Stomach smooth muscle (tissue), 2 donors: ENCODE data around the gene CERK.

ENCODE experiments used
- H3K27ac ChIP-seq: one replicate; pipeline ENCODE4 v1.7.0; 2013; ENCODE audit warnings: mild to moderate bottlenecking, low read length, inconsistent platforms
- H3K27me3 ChIP-seq, 2 donors: one replicate each; pipeline ENCODE4 v1.7.0; 2013; ENCODE audit warnings: low read length in 2 of 2; ENCODE audit not compliant: insufficient read depth in 2 of 2, control insufficient read depth in 1 of 2
- H3K36me3 ChIP-seq, 2 donors: one replicate each; pipeline ENCODE4 v1.7.0; 2013; ENCODE audit warnings: low read length in 2 of 2; ENCODE audit not compliant: control insufficient read depth in 2 of 2, insufficient read depth in 2 of 2
- H3K4me1 ChIP-seq: one replicate; pipeline ENCODE4 v1.7.0; 2013; ENCODE audit warnings: low read length; ENCODE audit not compliant: control insufficient read depth, insufficient read depth
- H3K4me3 ChIP-seq, 2 donors: one replicate each; pipeline ENCODE4 v1.7.0; 2013; ENCODE audit warnings: low read length in 2 of 2
- H3K9ac ChIP-seq, 2 donors: one replicate each; pipeline ENCODE4 v1.7.0; 2013; ENCODE audit warnings: low read length in 2 of 2, mild to moderate bottlenecking in 1 of 2
- H3K9me3 ChIP-seq, 2 donors: one replicate each; pipeline ENCODE4 v1.7.0; 2013; ENCODE audit warnings: low read length in 2 of 2; ENCODE audit not compliant: control insufficient read depth in 2 of 2
- donor health status: healthy.
- donor health status: Pancreatic carcinoma.

The CERK gene

GRCh38 chr22:46686221-46687047, 51.6 kb downstream of the CERK start:
- Histone ChIP-seq H3K4me3 (no peak overlapping the region), H3K9ac (no peak overlapping the region), H3K36me3 (peaks cover 24 to 31% of the 10 kb centered on the region in 2 donors), H3K27ac (peak overlapping the region; percentile 12), H3K4me1 (peaks cover 2% of the 10 kb centered on the region), H3K27me3 (no peaks in the 10 kb centered on the region), H3K9me3 (no peaks in the 10 kb centered on the region)

DNA sequence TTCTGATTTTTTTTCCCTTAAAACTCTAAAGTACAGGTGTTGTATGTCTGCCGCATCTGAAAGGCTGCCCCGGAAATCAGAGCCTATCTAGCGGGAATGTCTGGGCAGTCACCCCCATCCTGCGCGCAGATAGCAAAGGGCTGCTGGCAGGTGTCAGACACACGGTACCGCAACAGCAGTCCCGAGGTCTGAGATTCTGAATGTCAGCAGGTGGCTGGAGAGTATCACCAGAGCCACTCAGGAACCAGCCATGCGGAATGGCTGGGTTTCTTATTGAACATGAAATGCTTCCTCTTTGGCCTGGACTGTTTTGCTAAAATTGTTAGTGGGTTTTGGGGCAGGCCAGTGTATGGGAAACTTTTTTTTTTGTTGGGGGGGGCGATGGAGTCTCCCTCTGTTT, 53.3 kb downstream of the CERK start:
- H3K9me3 ChIP-seq = no peaks in the 10 kb centered on the region
- H3K9ac ChIP-seq = no peak overlapping the region
- H3K36me3 ChIP-seq = peaks cover 16 to 18% of the 10 kb centered on the region in 2 donors
- H3K4me3 ChIP-seq = no peak overlapping the region
- H3K27me3 ChIP-seq = no peaks in the 10 kb centered on the region
- H3K27ac ChIP-seq = no peak overlapping the region
- H3K4me1 ChIP-seq = peaks cover 8% of the 10 kb centered on the region

DNA sequence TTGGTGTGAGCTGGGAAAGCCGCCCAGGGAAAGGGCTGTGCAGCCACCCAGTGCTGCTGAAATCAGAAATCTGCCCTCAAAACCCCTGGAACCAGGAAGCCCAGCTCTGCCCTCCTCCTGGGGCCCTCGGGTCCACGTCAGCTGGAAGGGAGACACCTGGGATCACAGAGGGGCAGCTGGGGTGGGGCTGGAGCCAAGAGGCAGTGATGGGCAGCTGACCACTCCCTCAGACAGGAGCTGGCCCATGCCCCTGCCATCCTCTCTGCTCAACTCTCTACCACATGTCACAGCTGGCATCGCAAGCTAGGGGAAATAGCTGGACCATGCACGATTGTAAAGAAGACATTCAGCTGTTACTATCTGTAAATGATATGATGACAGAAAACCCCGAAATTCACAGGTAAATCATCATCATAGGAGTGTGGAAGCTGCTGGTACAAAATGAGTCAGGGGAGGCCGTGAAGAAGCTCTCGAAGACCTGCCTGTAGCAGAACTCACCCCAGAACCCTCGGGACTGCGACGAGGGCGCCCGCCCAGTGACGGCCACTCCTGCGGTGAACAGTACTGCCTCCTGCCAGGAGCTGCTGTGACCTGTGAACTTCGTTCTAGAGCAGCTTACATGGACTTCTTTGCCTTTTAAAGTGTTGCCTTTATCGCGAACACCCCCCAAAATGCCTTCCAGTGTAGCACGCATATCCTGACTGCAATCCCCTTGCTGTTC, 55.9 kb downstream of the CERK start:
- no peak overlapping the region for H3K4me3 ChIP-seq
- H3K36me3 ChIP-seq = peaks cover 9 to 14% of the 10 kb centered on the region in 2 donors
- H3K9ac ChIP-seq = no peak overlapping the region
- no peaks in the 10 kb centered on the region for H3K27me3 ChIP-seq
- H3K9me3 ChIP-seq = no peaks in the 10 kb centered on the region
- peaks cover 13% of the 10 kb centered on the region for H3K4me1 ChIP-seq
- no peak overlapping the region for H3K27ac ChIP-seq

- Histone ChIP-seq H3K27ac (no peak overlapping the region), H3K9me3 (no peaks in the 10 kb centered on the region), H3K4me3 (no peak overlapping the region), H3K4me1 (peaks cover 11% of the 10 kb centered on the region), H3K27me3 (no peaks in the 10 kb centered on the region), H3K9ac (no peak overlapping the region), H3K36me3 (peaks cover 6 to 8% of the 10 kb centered on the region in 2 donors)
Observed at GRCh38 chr22:46681010-46681409, 57.0 kb downstream of the CERK start.

DNA sequence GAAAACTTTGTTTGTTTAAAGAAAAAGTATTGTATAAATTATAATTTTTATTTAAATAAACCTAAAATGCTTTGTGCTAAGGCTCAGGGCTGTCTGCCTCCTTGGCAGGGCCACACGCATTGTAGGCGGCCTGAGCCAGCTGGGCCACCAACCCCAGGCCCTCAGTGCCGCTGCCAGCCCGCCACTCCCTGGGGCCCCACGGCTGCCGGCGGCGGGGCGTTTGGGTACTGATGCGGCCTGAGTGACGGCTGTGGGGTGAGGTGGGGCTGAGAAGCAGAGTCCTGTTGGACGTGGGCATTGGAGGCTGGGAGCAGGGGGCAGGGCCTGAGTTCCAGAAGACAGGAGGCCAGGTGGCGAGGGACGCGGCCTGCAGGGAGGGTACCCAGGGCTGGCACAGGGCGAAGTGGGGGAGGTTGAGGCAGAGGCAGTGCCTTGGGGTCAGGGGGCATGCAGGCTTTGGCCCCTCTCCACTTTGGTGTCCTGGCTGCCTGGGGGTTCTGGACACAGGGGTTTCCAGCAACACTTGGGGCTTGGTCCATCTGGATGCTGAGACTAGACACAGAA, 58.3 kb downstream of the CERK start:
- H3K4me1 ChIP-seq = peaks cover 11% of the 10 kb centered on the region
- peaks cover 0 to 7% of the 10 kb centered on the region in 2 donors for H3K36me3 ChIP-seq
- H3K4me3 ChIP-seq = no peak overlapping the region

GRCh38 chr22:46678785-46679700, 59.0 kb downstream of the CERK start:
- H3K27me3 ChIP-seq = no peaks in the 10 kb centered on the region
- no peak overlapping the region for H3K27ac ChIP-seq
- no peak overlapping the region for H3K9ac ChIP-seq
- no peak overlapping the region for H3K4me3 ChIP-seq
- no peaks in the 10 kb centered on the region for H3K9me3 ChIP-seq
- peaks cover 0 to 5% of the 10 kb centered on the region in 2 donors for H3K36me3 ChIP-seq
- H3K4me1 ChIP-seq = peaks cover 11% of the 10 kb centered on the region

More for the DNA sequence above, 58.3 kb downstream of the CERK start:
- Histone ChIP-seq H3K27ac (no peak overlapping the region), H3K27me3 (no peaks in the 10 kb centered on the region), H3K9ac (no peak overlapping the region), H3K9me3 (no peaks in the 10 kb centered on the region)

DNA sequence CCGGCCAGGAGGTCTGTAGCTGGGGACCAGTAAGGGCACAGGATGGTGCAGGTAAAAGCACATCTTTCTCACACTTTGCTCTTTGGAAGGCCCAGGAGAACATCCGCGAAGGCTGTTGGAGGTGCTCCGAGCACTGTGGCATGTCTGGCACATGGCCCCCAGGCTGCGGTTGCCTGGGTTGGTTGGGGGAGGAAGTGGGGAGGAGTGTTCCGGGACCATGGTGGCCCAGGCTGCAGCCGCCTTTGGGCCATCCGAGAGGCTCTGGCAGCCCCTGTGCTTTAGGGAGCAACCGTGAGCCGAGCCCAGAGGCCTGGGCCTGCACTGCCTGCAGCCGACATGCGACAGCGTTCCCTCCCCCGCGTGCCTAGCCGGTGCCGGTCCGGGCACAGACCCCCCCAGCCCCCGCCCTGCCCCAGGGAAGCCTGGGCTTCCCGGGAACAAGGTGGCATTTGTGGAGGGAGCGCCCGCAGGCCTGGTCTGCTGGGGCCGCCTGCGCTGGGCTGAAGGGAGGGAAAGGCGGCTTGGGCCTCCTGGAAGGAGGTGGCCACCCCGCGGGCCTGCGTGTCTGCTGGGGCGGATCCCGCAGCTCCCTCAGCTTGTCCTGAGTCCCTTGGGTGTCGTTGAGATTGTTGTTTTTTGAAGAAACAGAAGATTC, 59.9 kb downstream of the CERK start:
- Histone ChIP-seq H3K27ac (no peak overlapping the region), H3K9me3 (no peaks in the 10 kb centered on the region), H3K36me3 (peaks cover 0 to 5% of the 10 kb centered on the region in 2 donors), H3K4me3 (no peak overlapping the region), H3K4me1 (peaks cover 11% of the 10 kb centered on the region), H3K27me3 (no peaks in the 10 kb centered on the region), H3K9ac (no peak overlapping the region)

DNA sequence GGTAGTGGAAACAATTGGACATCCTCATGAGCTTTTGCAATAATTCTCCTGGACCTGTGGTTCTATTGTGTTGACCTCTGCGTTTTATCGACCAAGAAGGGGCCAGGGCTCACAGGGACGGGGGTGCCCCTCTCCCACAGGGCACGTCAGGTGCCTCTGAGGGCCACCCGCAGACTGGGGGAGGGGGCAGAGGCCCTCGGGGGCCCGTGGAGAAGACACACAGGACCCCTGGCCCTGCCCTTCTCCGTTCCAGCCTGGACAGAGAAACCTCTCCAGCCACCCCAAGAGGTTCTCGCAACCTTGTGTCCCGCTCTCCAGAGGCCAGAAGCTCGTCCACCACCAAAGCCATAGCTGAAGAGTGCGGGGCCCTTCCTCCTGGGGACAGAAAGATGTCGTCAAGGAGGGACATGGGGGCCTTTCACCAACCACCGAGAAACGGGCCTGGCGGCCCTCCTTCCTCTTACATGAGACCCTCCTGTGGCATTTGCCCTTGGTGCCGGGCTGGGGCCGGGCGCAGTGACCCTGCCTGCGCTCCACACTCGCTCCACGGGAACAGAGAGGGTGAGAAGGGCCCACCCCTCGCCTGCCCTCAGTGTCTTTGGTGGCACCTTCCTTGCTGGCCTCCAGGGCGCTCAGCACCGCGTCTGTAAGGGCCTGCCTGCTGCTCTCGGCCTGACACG, 60.6 kb downstream of the CERK start:
- Histone ChIP-seq H3K4me1 (peaks cover 11% of the 10 kb centered on the region), H3K4me3 (no peak overlapping the region), H3K27me3 (no peaks in the 10 kb centered on the region), H3K36me3 (peaks cover 0 to 4% of the 10 kb centered on the region in 2 donors), H3K27ac (no peak overlapping the region), H3K9ac (no peak overlapping the region), H3K9me3 (no peaks in the 10 kb centered on the region)

GRCh38 chr22:46676881-46677280, 61.2 kb downstream of the CERK start:
- Histone ChIP-seq H3K27me3 (no peaks in the 10 kb centered on the region), H3K36me3 (peaks cover 0 to 3% of the 10 kb centered on the region in 2 donors), H3K27ac (no peak overlapping the region), H3K9me3 (no peaks in the 10 kb centered on the region), H3K4me1 (peaks cover 11% of the 10 kb centered on the region), H3K9ac (no peak overlapping the region), H3K4me3 (no peak overlapping the region)
